Right ventricle myocardium superior (tissue), 1 donor: ENCODE results near the gene NFKB1. TPM values are rescaled to one million over a fixed set of nuclear protein-coding genes. Genes with fewer than 3 reads are reported as not detected.
A peak's percentile ranks its signal among the peaks of the same experiment; 100 is the strongest.
"Not testable (repeated sequence)": the region's sequence is repeated elsewhere in the genome, so short reads cannot be mapped to it uniquely, and the experiment has no call there.

Experiments used
- ATAC-seq: fragments of 200-7000 bp; cut with Tn5 transposase; one replicate; pipeline ENCODE4 v1.9.1; 2020; ENCODE audit warnings: mild to moderate bottlenecking; ENCODE audit not compliant: poor library complexity
- DNase-seq: peaks from one replicate; pipeline ENCODE4 v3.0.0-alpha.2; 2020
- intact Hi-C: fragments of 100-400 bp; cut with DNase I; formaldehyde crosslinking; loops from one replicate; pipeline ENCODE4 v1.11.2; 2022
- total RNA-seq: library from RNA; stranded (reverse); fragmentation: NEBNext Ultra II Directional; extraction: Animal tissue kit (Norgen Biotek cat#: 25700); gene quantifications from one replicate; pipeline ENCODE4 v1.2.1, GENCODE V29; 2021
- donor health status: DM: no; HTN: yes; CAD: no; lungs with severe emphysema.

Gene NFKB1
- total RNA-seq, 1 donor from 2014 or later = 18.9 TPM

DNA sequence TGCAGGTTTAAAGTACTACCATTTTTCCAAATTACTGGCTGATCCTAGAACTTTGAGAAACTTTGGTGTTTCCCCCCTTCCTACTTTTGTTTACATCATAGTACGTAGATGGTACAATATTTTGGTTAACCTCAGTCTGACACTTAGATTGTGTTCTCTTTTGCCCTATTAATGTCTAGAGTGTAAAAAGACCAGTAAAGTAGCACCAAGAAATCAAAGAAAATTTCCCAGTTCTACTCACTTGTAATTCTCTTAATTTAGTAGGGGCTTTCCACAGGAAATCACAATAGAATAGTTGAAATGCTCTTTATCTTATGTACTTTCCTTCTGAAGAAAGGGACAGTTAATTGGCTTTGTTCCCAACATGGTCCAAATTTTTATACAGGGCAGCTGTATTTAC lies 51.6 kb downstream of the NFKB1 start:
- ATAC-seq (no peak), DNase-seq (no peak)
- intact Hi-C loops = loop anchor here (10.0 kb wide), 1 partner anchor 48 kb away; the partner anchor contains the start of gene NFKB1

- DNase-seq = no peak
- intact Hi-C loops = loop anchor here (10.0 kb wide), 1 partner anchor 49 kb away; the partner anchor contains the start of gene NFKB1
- ATAC-seq = no peak
Observed at GRCh38 chr4:102553982-102554381, 52.8 kb downstream of the NFKB1 start.

GRCh38 chr4:102554482-102554881 lies 53.3 kb downstream of the NFKB1 start:
- intact Hi-C loops = loop anchor here (10.0 kb wide), 1 partner anchor 50 kb away; the partner anchor contains the start of gene NFKB1
- ATAC-seq = peak; percentile 90
- peak; percentile 71 for DNase-seq

DNA sequence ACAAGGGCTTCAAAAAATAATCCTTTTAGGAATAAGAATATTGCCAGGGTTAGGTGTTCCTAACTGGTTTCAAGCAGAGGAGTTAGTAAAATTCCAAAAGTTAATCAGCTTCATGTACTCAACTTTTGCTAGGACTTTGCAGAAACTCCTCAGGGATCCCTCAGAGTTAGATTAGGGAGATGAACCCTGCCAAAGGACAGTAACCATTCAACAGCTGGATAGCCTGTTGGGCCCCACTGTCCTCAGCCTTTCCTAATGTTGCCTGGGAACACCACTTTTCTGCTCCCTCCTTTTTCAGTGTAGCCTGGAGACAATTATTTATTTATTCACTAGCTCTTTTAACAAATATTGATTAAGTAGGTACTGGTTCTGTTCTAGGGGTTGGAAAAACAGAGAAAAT lies 53.8 kb downstream of the NFKB1 start:
- intact Hi-C loops = loop anchor here (10.0 kb wide), 1 partner anchor 50 kb away; the partner anchor contains the start of gene NFKB1
- peak; percentile 86 for ATAC-seq
- DNase-seq = no peak

DNA sequence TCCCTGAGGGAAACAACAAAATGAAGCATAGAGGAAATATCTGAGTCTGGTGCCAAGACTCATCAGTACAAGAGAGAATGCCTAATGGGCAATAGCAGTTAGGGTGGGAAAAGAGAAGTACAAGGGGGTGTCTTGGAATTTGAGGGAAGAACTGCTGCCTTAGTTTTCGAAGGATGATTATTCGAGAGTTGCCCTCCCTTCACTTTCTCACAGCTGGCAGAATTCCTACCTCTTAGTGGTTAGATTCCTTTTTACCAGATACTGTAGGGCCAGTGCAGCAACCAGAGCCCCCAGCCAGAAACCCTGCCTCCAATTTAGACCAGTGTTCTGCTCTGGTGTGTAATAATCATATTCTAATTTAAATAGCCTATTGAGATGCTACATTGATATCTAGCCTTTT lies 56.5 kb downstream of the NFKB1 start:
- ATAC-seq (no peak), DNase-seq (no peak)
- intact Hi-C loops = loop anchor here (10.0 kb wide), 1 partner anchor 53 kb away; the partner anchor contains the start of gene NFKB1

DNA sequence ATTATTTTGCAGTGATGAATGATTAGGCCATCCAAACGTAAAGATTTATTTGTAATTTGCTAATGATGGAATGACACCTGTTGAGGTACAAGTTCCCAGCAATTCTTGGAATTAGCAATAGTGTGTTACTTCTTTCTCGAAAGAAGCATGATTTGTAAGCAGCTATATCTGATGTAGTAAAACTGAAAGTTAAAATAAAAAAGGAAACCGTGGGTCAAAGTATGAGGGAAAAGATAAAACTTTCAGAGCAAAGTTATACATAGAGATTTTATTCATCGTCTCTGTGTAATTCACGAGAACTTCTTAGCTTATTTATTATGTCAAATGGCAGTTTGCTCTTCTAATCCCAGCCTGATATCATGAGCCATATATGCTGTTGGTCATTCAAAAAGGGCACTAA lies 59.0 kb downstream of the NFKB1 start:
- ATAC-seq (no peak), DNase-seq (no peak)
- intact Hi-C loops = no loop called here

GRCh38 chr4:102560571-102561341 lies 59.6 kb downstream of the NFKB1 start:
- intact Hi-C loops = no loop called here
- DNase-seq (no peak), ATAC-seq (peak; percentile 78)

DNA sequence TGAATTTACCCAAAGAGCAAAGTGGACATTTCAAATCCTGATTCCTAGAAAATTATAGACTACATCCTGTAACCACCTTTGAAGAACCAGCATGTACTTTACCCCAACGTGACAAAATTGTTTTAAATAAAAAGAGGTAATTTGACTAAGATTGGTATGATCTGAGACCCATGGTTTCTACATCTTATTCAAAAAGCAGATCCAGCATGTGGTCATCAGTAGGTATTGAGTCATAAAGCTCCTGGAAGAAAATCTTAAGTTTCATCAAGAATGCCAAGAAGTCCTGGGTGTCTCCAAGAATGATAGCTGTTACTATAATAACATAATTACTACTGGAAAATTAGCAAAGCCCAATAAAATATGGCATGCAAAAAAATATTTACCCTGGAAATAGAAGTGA lies 61.8 kb downstream of the NFKB1 start:
- intact Hi-C loops = no loop called here
- DNase-seq (no peak), ATAC-seq (no peak)

DNA sequence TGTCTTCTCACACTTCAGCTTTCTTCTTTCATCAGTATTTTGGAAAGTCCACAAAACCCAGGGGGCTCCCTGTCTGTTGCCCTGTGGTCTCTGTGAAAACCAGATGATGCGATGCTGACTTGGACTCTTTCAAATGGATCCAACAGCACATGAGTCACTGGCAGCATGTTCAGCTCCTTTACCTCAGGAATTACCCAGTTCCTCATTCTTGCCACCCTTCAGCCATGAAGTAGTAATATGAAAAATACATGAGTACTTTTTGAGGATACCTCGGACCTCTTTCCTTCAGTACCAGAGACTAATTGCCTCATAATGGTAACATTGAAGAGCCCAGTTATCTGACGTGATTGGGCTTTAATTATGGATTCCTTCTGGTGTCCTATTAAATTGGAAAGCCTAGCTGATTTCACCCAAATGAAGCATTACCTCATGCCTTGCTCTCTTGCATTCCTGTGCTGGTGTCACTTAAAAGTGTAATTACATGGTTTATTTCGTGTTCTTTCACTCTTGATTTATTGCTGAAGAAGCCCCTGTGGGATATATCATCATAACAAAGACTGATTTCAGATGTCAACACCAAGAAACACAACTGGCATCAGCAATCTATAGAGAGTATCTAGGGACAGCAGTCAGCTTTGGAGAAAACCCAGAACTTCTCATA lies 63.4 kb downstream of the NFKB1 start:
- intact Hi-C loops = no loop called here
- ATAC-seq = no peak
- no peak for DNase-seq

DNA sequence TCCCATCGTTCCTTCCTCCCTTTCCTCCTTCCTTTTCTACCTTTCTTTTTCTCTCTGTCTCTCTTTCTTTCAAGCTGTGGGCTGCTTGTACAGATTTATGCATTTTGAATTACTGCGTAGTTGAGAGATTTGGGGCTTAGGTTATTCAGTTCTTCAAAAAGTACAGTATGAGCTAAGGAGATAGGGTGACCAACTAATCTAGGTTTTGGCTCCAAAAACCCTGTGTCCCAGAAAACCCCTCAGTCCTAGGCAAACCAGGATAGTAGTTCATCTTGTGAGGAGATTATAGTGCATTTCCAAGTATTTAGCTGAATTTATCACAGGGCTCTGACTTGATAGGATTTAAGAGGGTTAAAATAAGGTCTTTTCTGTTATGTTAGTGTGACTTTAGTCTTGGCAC lies 64.5 kb downstream of the NFKB1 start:
- DNase-seq (no peak), ATAC-seq (no peak)
- intact Hi-C loops = no loop called here

GRCh38 chr4:102566426-102566825 lies 65.3 kb downstream of the NFKB1 start:
- intact Hi-C loops = no loop called here
- ATAC-seq (no peak), DNase-seq (no peak)

GRCh38 chr4:102567427-102567826 lies 66.3 kb downstream of the NFKB1 start:
- ATAC-seq = no peak
- intact Hi-C loops = no loop called here

GRCh38 chr4:102569200-102569599 lies 68.0 kb downstream of the NFKB1 start:
- intact Hi-C loops = no loop called here
- DNase-seq (no peak), ATAC-seq (peak; percentile 38)

More at GRCh38 chr4:102567427-102567826, 66.3 kb downstream of the NFKB1 start:
- DNase-seq = no peak

- DNase-seq, ATAC-seq, intact Hi-C loops: not testable (repeated sequence)
Observed at GRCh38 chr4:102570211-102570610, 69.1 kb downstream of the NFKB1 start.

- ATAC-seq (no peak), DNase-seq (no peak)
- intact Hi-C loops = no loop called here
Observed at GRCh38 chr4:102572452-102572851, 71.3 kb downstream of the NFKB1 start.

- ATAC-seq (no peak), DNase-seq (no peak)
- intact Hi-C loops = no loop called here
Observed at GRCh38 chr4:102574317-102574716, 73.2 kb downstream of the NFKB1 start.

- no peak for DNase-seq
- ATAC-seq = no peak
- intact Hi-C loops = no loop called here
Observed at GRCh38 chr4:102575369-102576129, 74.4 kb downstream of the NFKB1 start.

DNA sequence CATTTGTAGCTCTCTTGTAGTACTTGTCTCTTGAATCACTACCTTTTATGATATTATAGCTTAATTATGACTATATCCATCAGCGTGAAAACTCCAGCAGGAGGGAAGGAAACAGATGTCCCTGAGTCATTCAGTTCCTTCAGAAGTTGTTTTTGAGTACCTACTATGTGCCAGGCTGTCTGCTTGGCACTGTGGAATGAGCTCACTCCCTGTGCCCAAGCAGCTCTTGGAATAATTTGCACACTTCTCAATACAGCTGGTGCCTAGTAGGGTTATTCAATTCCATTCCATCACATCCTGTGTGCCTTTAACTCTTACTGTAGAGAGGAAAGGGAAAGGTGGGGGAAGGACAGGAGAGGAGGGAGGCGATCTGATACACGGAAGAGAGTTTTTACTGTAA lies 77.1 kb downstream of the NFKB1 start:
- no peak for ATAC-seq
- no peak for DNase-seq
- intact Hi-C loops = no loop called here

GRCh38 chr4:102578819-102579218 lies 77.7 kb downstream of the NFKB1 start:
- DNase-seq = no peak
- intact Hi-C loops = no loop called here
- no peak for ATAC-seq
